Heart right ventricle (tissue), 16 donors: ENCODE data around the gene ATG10. TPM values are rescaled to one million over a fixed set of nuclear protein-coding genes. Genes with fewer than 3 reads are reported as not detected.

Experiments
- ATAC-seq, 8 donors: fragments of 200-7000 bp; cut with Tn5 transposase; one replicate each; pipeline ENCODE4 v1.9.1; 2020; ENCODE audit warnings: mild to moderate bottlenecking in 8 of 8, moderate library complexity in 8 of 8, moderate number of reproducible peaks in 1 of 8
- DNase-seq, 2 donors: peaks; one replicate each; pipeline ENCODE4 v3.0.0-alpha.2; 2020
- H3K27ac ChIP-seq, 10 donors: fragments of 200-600 bp; sonication (generic) in 2 of 10; one replicate each; pipeline versions ENCODE4 v1.5.0 to v1.8.0; 2020 to 2022; ENCODE audit warnings: mild to moderate bottlenecking in 3 of 10
- H3K27me3 ChIP-seq, 7 donors: fragments of 200-600 bp; one replicate each; pipeline ENCODE4 v1.8.0; 2021 to 2022; ENCODE audit warnings: mild to moderate bottlenecking in 2 of 7
- H3K36me3 ChIP-seq, 9 donors: fragments of 200-600 bp; sonication (generic) in 1 of 9; one replicate each; pipeline versions ENCODE4 v1.5.0 to v1.8.0; 2020 to 2022; ENCODE audit warnings: mild to moderate bottlenecking in 2 of 9
- H3K4me1 ChIP-seq, 9 donors: fragments of 200-600 bp; sonication (generic) in 1 of 9; one replicate each; pipeline versions ENCODE4 v1.5.0 to v1.8.0; 2020 to 2022; ENCODE audit warnings: mild to moderate bottlenecking in 4 of 9
- H3K4me3 ChIP-seq, 10 donors: fragments of 200-600 bp; sonication (generic) in 2 of 10; one replicate each; pipeline versions ENCODE4 v1.5.0 to v1.8.0; 2020 to 2022; ENCODE audit warnings: mild to moderate bottlenecking in 7 of 10, moderate library complexity in 2 of 10
- H3K9me3 ChIP-seq, 11 donors: fragments of 200-600 bp in 10 of 11; sonication (generic) in 2 of 11; one replicate each; pipeline versions ENCODE4 v1.5.0 to v1.8.0; 2013 to 2022; ENCODE audit warnings: mild to moderate bottlenecking in 2 of 11, control low read depth in 1 of 11, moderate library complexity in 1 of 11
- WGBS, 2 donors: extraction: QIAGEN DNeasy Blood & Tissue Kit; methylation state at CpG; one replicate each; pipeline ENCODE4 v1.1.7; 2013; ENCODE audit warnings: inconsistent platforms in 1 of 2; 5-methylcytosine and 5-hydroxymethylcytosine counted together
- intact Hi-C, 10 donors: fragments of 100-400 bp; cut with DNase I; formaldehyde crosslinking; loops; one replicate each; pipeline versions ENCODE4 v1.11.1 to v1.14.2; 2022
- polyA plus RNA-seq, 2 donors: library from polyadenylated mRNA; stranded (reverse); fragments of 200-250 nt; gene quantifications; one replicate each; pipeline ENCODE4 v1.2.3, GENCODE V29; 2013
- total RNA-seq, 10 donors: library from RNA; stranded (reverse); fragmentation: NEBNext Ultra II Directional in 3 of 10; extraction: Animal tissue kit (Norgen Biotek cat#: 25700) in 3 of 10; gene quantifications; one replicate each; pipeline versions ENCODE4 v1.2.1 to v1.2.4, GENCODE V29; 2021 to 2023
- TF ChIP-seq, protein P1 (sequence below), 9 donors: fragments of 200-600 bp; sonication (generic) in 2 of 9; IDR thresholded peaks; one replicate each; pipeline versions ENCODE4 v1.5.0 to v1.8.0; 2021 to 2022; ENCODE audit warnings: antibody characterized with exemption in 9 of 9, mild to moderate bottlenecking in 5 of 9, moderate library complexity in 1 of 9
- donor health status: Arrhythmogenic right ventricular cardiomyopathy.
- donor health status: ischemic (EF 13 %, LVEDD 7.1; RV severe dilation, severe dysfunction).
- donor health status: healthy with polysubstance abuse.
- donor health status: DM: no; HTN: yes; CAD: no.
- donor health status: DM: no; HTN: no; CAD: no.
- donor health status: ischemic (EF 25% LVEDD 6.9; RV normal size, moderate dysfunction).
- donor health status: ischemic (EF 25% LVEDD 5.7; RV mildly dilated, moderate dysfunction).
- donor health status: healthy.
- donor health status: DM: yes; HTN: yes; CAD: no.
- donor health status: Ischemic cardiomyopathy.
- donor health status: ischemic (EF 35%, LVEDD 5.7; RV mildly dilated, moderate dysfunction).
- donor health status: nonischemic (EF 11% LVEDD 7.7; RV severe dilation, severe dysfunction).
- donor health status: DM: yes; HTN: yes; CAD: no.
- donor health status: PGD.
- donor health status: ischemic (EF 29% LVEDD 5.4; RV normal size, mild dysfunction).
- donor health status: nonischemic (EF 23%, LVEDD 6.1; RV moderate dilation, normal function).

Gene ATG10
- total and polyA plus RNA-seq, 12 donors = 4.6 to 8.0 (median 6.3) TPM

DNA sequence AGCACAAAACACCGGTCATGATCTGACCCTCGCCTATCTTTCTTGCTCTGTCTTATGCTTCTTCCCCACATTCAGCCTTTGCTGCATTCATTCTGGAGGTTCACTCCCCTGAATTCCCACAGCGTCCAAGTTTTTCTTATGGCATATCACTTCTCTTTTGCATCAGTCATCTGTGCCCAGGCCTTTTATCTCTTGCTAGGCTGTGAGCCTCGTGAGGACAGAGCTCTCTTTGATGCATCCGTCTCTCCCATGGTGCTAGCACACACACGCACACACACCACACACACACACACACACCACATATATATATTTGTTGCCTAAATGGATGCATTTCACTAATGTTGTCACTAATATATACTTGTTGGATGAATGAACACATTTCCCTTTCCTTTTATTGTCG, 45.8 kb upstream of the ATG10 start:
- no peaks in the 10 kb centered on the region for H3K27me3 ChIP-seq
- no peak overlapping the region for H3K27ac ChIP-seq
- WGBS, 2 donors = 63 to 65% methylated on average over 7 of the region's 7 CpGs
- no peaks in the 10 kb centered on the region for H3K36me3 ChIP-seq
- peaks cover 0 to 6% (median 0%) of the 10 kb centered on the region in 11 donors for H3K9me3 ChIP-seq
- H3K4me1 ChIP-seq = peaks cover 0 to 11% (median 5%) of the 10 kb centered on the region in 9 donors
- H3K4me3 ChIP-seq = no peak overlapping the region
- TF ChIP-seq, protein P1, sequence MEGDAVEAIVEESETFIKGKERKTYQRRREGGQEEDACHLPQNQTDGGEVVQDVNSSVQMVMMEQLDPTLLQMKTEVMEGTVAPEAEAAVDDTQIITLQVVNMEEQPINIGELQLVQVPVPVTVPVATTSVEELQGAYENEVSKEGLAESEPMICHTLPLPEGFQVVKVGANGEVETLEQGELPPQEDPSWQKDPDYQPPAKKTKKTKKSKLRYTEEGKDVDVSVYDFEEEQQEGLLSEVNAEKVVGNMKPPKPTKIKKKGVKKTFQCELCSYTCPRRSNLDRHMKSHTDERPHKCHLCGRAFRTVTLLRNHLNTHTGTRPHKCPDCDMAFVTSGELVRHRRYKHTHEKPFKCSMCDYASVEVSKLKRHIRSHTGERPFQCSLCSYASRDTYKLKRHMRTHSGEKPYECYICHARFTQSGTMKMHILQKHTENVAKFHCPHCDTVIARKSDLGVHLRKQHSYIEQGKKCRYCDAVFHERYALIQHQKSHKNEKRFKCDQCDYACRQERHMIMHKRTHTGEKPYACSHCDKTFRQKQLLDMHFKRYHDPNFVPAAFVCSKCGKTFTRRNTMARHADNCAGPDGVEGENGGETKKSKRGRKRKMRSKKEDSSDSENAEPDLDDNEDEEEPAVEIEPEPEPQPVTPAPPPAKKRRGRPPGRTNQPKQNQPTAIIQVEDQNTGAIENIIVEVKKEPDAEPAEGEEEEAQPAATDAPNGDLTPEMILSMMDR (IDR thresholded peaks at IDR 0.05) = no peak
- intact Hi-C loops = no loop called here
- no peak for ATAC-seq
- DNase-seq = no peak

DNA sequence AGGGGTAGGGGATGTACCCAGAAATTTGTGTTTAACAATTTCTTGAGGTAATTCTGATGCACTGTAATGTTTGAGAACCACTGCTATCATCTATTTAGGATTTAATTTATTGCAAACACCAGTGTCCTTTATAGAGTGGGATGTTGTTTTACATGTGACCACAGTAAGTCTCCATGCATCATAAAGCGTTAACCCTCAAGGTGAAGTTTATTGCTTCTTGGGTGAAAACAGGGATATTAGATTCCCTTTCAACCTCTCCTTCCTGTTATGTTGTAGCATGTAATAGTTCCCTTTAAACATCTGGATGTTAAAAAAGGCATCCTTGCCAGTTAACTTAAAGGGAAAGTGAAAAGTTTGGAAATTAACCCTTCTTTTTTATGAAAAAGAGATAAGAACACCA, 35.8 kb upstream of the ATG10 start:
- WGBS, 2 donors = 77 to 88% methylated on average over 1 of the region's 1 CpG
- no peak for ATAC-seq
- intact Hi-C loops = no loop called here

DNA sequence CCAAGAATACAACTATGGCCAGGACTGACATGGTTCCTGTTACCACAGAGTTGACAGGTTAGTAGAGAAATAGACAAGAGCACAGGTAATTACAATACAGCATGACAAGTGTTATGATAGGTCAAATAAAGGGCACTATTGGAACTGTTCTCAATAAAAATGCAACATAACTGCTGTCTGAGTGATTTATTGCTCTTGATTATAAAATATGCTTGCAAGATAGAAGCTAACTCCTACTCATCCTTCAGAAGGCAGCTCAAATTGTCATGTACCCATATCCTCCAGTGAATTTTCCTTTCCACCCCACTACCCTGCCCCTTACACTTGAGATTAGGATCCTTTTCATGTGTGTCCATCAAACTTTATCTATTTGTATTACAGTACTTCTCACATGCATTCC, 35.1 kb upstream of the ATG10 start:
- DNase-seq (no peak), ATAC-seq (no peak)
- peaks cover 0 to 11% (median 0%) of the 10 kb centered on the region in 11 donors for H3K9me3 ChIP-seq
- no peak overlapping the region for H3K27ac ChIP-seq
- TF ChIP-seq, protein P1 (IDR thresholded peaks at IDR 0.05) = no peak
- intact Hi-C loops = no loop called here
- no peaks in the 10 kb centered on the region for H3K27me3 ChIP-seq
- H3K4me3 ChIP-seq = no peak overlapping the region
- H3K36me3 ChIP-seq = no peaks in the 10 kb centered on the region
- H3K4me1 ChIP-seq = no peaks in the 10 kb centered on the region

More for the DNA sequence above, 35.8 kb upstream of the ATG10 start:
- H3K27me3 ChIP-seq = no peaks in the 10 kb centered on the region
- no peak for DNase-seq
- no peak overlapping the region for H3K4me3 ChIP-seq
- TF ChIP-seq, protein P1 (IDR thresholded peaks at IDR 0.05) = no peak
- H3K9me3 ChIP-seq = peaks cover 0 to 7% (median 0%) of the 10 kb centered on the region in 11 donors
- H3K36me3 ChIP-seq = no peaks in the 10 kb centered on the region
- no peak overlapping the region for H3K27ac ChIP-seq
- no peaks in the 10 kb centered on the region for H3K4me1 ChIP-seq

DNA sequence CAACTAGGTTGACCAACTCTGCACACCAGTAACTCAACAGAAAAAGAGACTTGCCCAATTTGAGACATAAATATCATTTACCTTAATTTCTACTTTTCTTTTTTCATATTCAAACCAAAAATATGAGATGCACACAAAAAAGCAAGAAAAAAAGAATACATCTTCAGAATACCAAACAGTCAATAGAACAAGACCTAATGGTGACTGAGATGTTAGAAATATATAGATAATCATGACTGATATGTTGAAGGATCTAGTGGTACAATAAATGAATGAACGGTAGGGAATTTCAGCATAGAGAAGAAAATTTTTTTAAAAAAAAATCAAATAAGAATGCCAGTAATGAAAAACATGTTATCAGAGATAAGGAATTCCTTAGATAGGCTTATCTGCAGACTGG, 29.1 kb upstream of the ATG10 start:
- 89 to 94% methylated on average over 1 of the region's 1 CpG for WGBS, 2 donors
- H3K9me3 ChIP-seq = peaks cover 0 to 36% (median 15%) of the 10 kb centered on the region in 11 donors
- H3K27me3 ChIP-seq = no peaks in the 10 kb centered on the region
- no peaks in the 10 kb centered on the region for H3K36me3 ChIP-seq
- H3K4me1 ChIP-seq = no peaks in the 10 kb centered on the region
- no peak overlapping the region for H3K27ac ChIP-seq
- TF ChIP-seq, protein P1 (IDR thresholded peaks at IDR 0.05) = no peak
- intact Hi-C loops = no loop called here
- ATAC-seq (no peak), DNase-seq (no peak)
- no peak overlapping the region for H3K4me3 ChIP-seq
